AG04450 (cell line): ENCODE results near the gene SYNGAP1. TPM values are rescaled to one million over a fixed set of nuclear protein-coding genes. Genes with fewer than 3 reads are reported as not detected.
"Not testable (repeated sequence)": the region's sequence is repeated elsewhere in the genome, so short reads cannot be mapped to it uniquely, and the experiment has no call there.

ENCODE experiments used
- CTCF ChIA-PET: fragments of 300-600, 350-600 bp; formaldehyde crosslinking; extraction: SDS; loops from one replicate; lab custom pipeline; 2022; ENCODE audit warnings: antibody characterized with exemption, inconsistent platforms; lab: Charles Lee
- POLR2A ChIA-PET: fragments of 350-600 bp; formaldehyde crosslinking; extraction: SDS; loops from one replicate; lab custom pipeline; 2021; ENCODE audit warnings: antibody characterized with exemption, inconsistent platforms; lab: Yijun Ruan, JAX
- DNase-seq: peaks from one replicate; pipeline ENCODE4 v3.0.0-alpha.2; 2011; ENCODE audit warnings: low read depth, low spot score
- H3K27ac ChIP-seq: one replicate; pipeline ENCODE4 v1.5.1; 2012; ENCODE audit warnings: low read depth, low read length, control low read depth
- H3K27me3 ChIP-seq: one replicate; pipeline ENCODE4 v1.6.0; 2012; ENCODE audit warnings: low read length; ENCODE audit not compliant: control insufficient read depth, insufficient read depth
- H3K4me3 ChIP-seq: 2 replicates; pipeline ENCODE4 v1.5.1; 2011; ENCODE audit warnings: mild to moderate bottlenecking, low read depth, low read length, control low read depth
- H3K9me3 ChIP-seq: 2 replicates; pipeline ENCODE4 v1.5.1; 2012; ENCODE audit warnings: low read length; ENCODE audit not compliant: control insufficient read depth, insufficient read depth
- CTCF ChIP-seq: IDR thresholded peaks from 2 replicates; pipeline ENCODE4 v1.5.1; 2011; ENCODE audit warnings: low read depth, low read length, control low read depth, inconsistent platforms
- polyA plus RNA-seq: library from polyadenylated mRNA; depleted of rRNA; stranded (reverse); fragments of >200 nt; gene quantifications from 2 replicates; pipeline ENCODE4 v1.2.3, GENCODE V29; 2011

SYNGAP1 gene
- polyA plus RNA-seq, 1 experiment = 5.3 TPM

DNA sequence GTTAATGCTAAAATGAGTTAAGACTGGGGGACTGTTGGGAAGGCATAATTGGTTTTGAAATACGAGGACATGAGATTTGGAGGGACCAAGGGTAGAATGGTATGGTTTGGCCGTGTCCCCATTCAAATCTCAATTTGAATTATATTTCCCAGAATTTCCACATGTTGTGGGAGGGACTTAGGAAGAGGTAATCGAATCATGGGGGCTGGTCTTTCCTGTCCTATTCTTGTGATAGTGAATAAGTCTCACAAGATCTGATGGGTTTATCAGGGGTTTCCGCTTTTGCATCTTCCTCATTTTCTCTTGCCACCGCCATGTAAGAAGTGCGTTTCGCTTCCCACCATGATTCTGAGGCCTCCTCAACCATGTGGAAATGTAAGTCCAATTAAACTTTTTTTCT, 47.2 kb downstream of the SYNGAP1 start:
- POLR2A ChIA-PET = no interaction called here
- peaks cover 18% of the 10 kb centered on the region for H3K27me3 ChIP-seq
- no peak for DNase-seq
- CTCF ChIA-PET = no interaction called here
- no peaks in the 10 kb centered on the region for H3K9me3 ChIP-seq
- H3K4me3 ChIP-seq = no peak overlapping the region
- H3K27ac ChIP-seq = no peak overlapping the region
- no peak for TF ChIP-seq CTCF

- CTCF ChIA-PET = no interaction called here
- H3K4me3 ChIP-seq = no peak overlapping the region
- DNase-seq = no peak
- no peaks in the 10 kb centered on the region for H3K9me3 ChIP-seq
- H3K27me3 ChIP-seq = peaks cover 14% of the 10 kb centered on the region
- POLR2A ChIA-PET = no interaction called here
- TF ChIP-seq CTCF = no peak
- no peak overlapping the region for H3K27ac ChIP-seq
Observed at GRCh38 chr6:33469661-33470060, 49.8 kb downstream of the SYNGAP1 start.

DNA sequence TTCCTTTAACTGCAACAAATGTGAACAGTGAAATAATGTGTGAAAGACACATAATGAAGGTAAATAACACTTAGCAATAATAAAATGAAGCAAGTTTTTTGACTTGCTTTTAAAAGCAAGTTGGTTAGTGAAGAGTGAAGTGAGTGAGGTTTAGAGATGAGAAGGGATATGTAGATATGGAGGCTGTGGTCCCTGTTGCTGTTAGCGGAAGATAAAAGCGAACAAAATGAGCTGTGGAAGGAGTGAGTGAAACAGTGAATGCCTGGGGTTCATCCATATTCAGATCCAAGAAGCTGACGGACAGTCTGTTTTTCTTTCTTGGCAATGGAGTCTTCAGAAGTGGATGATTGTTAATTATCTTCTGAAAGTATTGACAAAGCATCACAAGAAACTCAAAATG, 58.0 kb downstream of the SYNGAP1 start:
- Histone ChIP-seq H3K9me3 (no peaks in the 10 kb centered on the region), H3K4me3 (no peak overlapping the region), H3K27me3 (peaks cover 6% of the 10 kb centered on the region), H3K27ac (no peak overlapping the region)
- DNase-seq = no peak
- POLR2A ChIA-PET = no interaction called here
- CTCF ChIA-PET = no interaction called here
- no peak for TF ChIP-seq CTCF

- POLR2A ChIA-PET = no interaction called here
Observed at GRCh38 chr6:33481192-33481591, 61.3 kb downstream of the SYNGAP1 start.

GRCh38 chr6:33482620-33483019, 62.8 kb downstream of the SYNGAP1 start:
- H3K27ac ChIP-seq, POLR2A ChIA-PET, H3K27me3 ChIP-seq, H3K4me3 ChIP-seq, H3K9me3 ChIP-seq, DNase-seq, CTCF ChIA-PET: not testable (repeated sequence)

More at GRCh38 chr6:33481192-33481591, 61.3 kb downstream of the SYNGAP1 start:
- no peak for DNase-seq
- Histone ChIP-seq H3K4me3 (no peak overlapping the region), H3K27me3 (peaks cover 6% of the 10 kb centered on the region), H3K27ac (no peak overlapping the region), H3K9me3 (no peaks in the 10 kb centered on the region)
- CTCF ChIA-PET = interaction anchor here (0.6 kb wide), 1 partner anchor 653 kb away, joined by 5 read pairs; no protein-coding TSS in a partner anchor
- TF ChIP-seq CTCF = no peak

GRCh38 chr6:33483678-33484077, 63.8 kb downstream of the SYNGAP1 start:
- ChIA-PET CTCF (no interaction called here), POLR2A (no interaction called here)
- H3K4me3 ChIP-seq = no peak overlapping the region
- no peak overlapping the region for H3K27ac ChIP-seq
- DNase-seq = no peak
- no peak for TF ChIP-seq CTCF
- H3K9me3 ChIP-seq = no peaks in the 10 kb centered on the region
- H3K27me3 ChIP-seq = peaks cover 6% of the 10 kb centered on the region

- CTCF ChIA-PET, H3K4me3 ChIP-seq, H3K27ac ChIP-seq, H3K9me3 ChIP-seq, H3K27me3 ChIP-seq, POLR2A ChIA-PET, DNase-seq: not testable (repeated sequence)
Observed at GRCh38 chr6:33484673-33485262, 64.9 kb downstream of the SYNGAP1 start.

- POLR2A ChIA-PET, H3K27me3 ChIP-seq, H3K9me3 ChIP-seq, CTCF ChIA-PET, H3K27ac ChIP-seq, DNase-seq, H3K4me3 ChIP-seq: not testable (repeated sequence)
Observed at GRCh38 chr6:33485680-33486079, 65.8 kb downstream of the SYNGAP1 start.
